CD4-positive, alpha-beta memory T cell (primary cell): Measurements from ENCODE around the gene MUL1. TPM values are rescaled to one million over a fixed set of nuclear protein-coding genes. Genes with fewer than 3 reads are reported as not detected.
A peak's percentile ranks its signal among the peaks of the same experiment; 100 is the strongest.
"Not testable (repeated sequence)": the region's sequence is repeated elsewhere in the genome, so short reads cannot be mapped to it uniquely, and the experiment has no call there.

Source experiments
- CTCF ChIA-PET: fragments of 350-600 bp; sonication (Branson Sonifier 250); formaldehyde crosslinking; loops from one replicate; lab custom pipeline; 2021; ENCODE audit warnings: inconsistent platforms; ENCODE audit not compliant: partially characterized antibody; lab: Charles Lee
- POLR2A ChIA-PET: fragments of 350-600 bp; sonication (Branson Sonifier 250); formaldehyde crosslinking; loops from one replicate; lab custom pipeline; 2021; ENCODE audit not compliant: partially characterized antibody; lab: Charles Lee
- DNase-seq, 5 donors: peaks; one replicate each; pipeline versions ENCODE4 v3.0.0 to v3.0.0-alpha.2; 2020 to 2022; ENCODE audit warnings: mixed read lengths in 1 of 5
- H3K27ac ChIP-seq: one replicate; pipeline ENCODE4 v1.7.0; 2013; ENCODE audit warnings: low read depth, low read length
- H3K27me3 ChIP-seq: 2 replicates; pipeline ENCODE4 v1.7.0; 2013; ENCODE audit warnings: mild to moderate bottlenecking, low read length, moderate library complexity; ENCODE audit not compliant: insufficient read depth
- H3K36me3 ChIP-seq: 2 replicates; pipeline ENCODE4 v1.7.0; 2013; ENCODE audit warnings: mild to moderate bottlenecking, low read length, moderate library complexity; ENCODE audit not compliant: insufficient read depth
- H3K4me1 ChIP-seq: 2 replicates; pipeline ENCODE4 v1.7.0; 2013; ENCODE audit warnings: mild to moderate bottlenecking, low read length, moderate library complexity; ENCODE audit not compliant: insufficient read depth
- H3K4me3 ChIP-seq, 2 donors: one replicate each; pipeline ENCODE4 v1.7.0; 2013; ENCODE audit warnings: low read length in 2 of 2, mild to moderate bottlenecking in 1 of 2
- H3K9me3 ChIP-seq, 2 donors: one replicate each; pipeline ENCODE4 v1.7.0; 2013; ENCODE audit warnings: low read length in 2 of 2, control low read depth in 1 of 2; ENCODE audit not compliant: control insufficient read depth in 1 of 2
- H3K27ac Mint-ChIP-seq, 7 donors: one replicate each; pipeline ENCODE4 v1.8.0; 2020 to 2021; ENCODE audit warnings: mixed read lengths in 7 of 7, mild to moderate bottlenecking in 6 of 7, inconsistent platforms in 3 of 7, moderate library complexity in 3 of 7
- H3K27me3 Mint-ChIP-seq, 2 donors: one replicate each; pipeline ENCODE4 v1.8.0; 2020 to 2021; ENCODE audit warnings: mixed read lengths in 2 of 2
- H3K36me3 Mint-ChIP-seq, 2 donors: one replicate each; pipeline ENCODE4 v1.8.0; 2020 to 2021; ENCODE audit warnings: mixed read lengths in 2 of 2, inconsistent platforms in 1 of 2, mild to moderate bottlenecking in 1 of 2
- H3K4me1 Mint-ChIP-seq, 4 donors: one replicate each; pipeline ENCODE4 v1.8.0; 2020 to 2021; ENCODE audit warnings: mixed read lengths in 4 of 4, mild to moderate bottlenecking in 1 of 4
- H3K4me3 Mint-ChIP-seq, 8 donors: one replicate each; pipeline ENCODE4 v1.8.0; 2020 to 2021; ENCODE audit warnings: mixed read lengths in 8 of 8, mild to moderate bottlenecking in 7 of 8, moderate library complexity in 6 of 8, inconsistent platforms in 3 of 8
- H3K9me3 Mint-ChIP-seq, 8 donors: one replicate each; pipeline ENCODE4 v1.8.0; 2020 to 2021; ENCODE audit warnings: mixed read lengths in 8 of 8, mild to moderate bottlenecking in 5 of 8, inconsistent platforms in 3 of 8, moderate library complexity in 1 of 8
- intact Hi-C: fragments of 100-400 bp; cut with micrococcal nuclease; formaldehyde crosslinking; loops from one replicate; pipeline ENCODE4 v1.15.1; 2023
- polyA plus RNA-seq, 2 donors: library from polyadenylated mRNA; unstranded; fragments of 300-500 nt; fragmentation: Illumina TruSeq; gene quantifications; one replicate each; pipeline ENCODE4 v1.2.3, GENCODE V29; 2021
- total RNA-seq, 2 experiments: library from RNA; stranded (reverse); gene quantifications; one replicate each; pipeline ENCODE4 v1.2.3, GENCODE V29; 2021

MUL1 gene
- total and polyA plus RNA-seq, 4 experiments from 2014 or later, result 21.4 to 44.4 (median 26.3) TPM

DNA sequence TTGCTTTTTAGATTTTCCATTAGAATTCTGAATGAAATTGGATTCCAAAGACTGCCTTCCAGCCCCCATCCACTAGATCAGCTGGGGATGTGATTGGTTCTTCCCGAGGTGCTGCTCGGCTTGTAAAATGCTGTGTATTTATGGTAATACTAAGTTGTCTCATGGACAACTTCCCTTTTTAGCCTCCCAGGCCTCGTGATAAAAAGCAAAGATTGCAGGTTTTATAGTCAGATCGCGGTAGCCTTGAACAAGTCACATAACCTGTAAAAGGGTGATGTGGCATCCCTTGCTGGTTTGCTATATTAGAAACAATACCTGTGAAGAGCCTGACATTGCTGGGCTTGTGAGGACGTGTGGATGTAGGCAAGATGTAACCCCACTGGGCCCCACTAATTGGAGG, 10.4 kb downstream of the MUL1 start:
- Mint-ChIP-seq H3K27me3 (no peaks in the 10 kb centered on the region), H3K27ac (peak overlapping the region in 1 of 7 donors; percentile 17), H3K9me3 (no peaks in the 10 kb centered on the region), H3K4me1 (peaks cover 0 to 1% (median 0%) of the 10 kb centered on the region in 4 donors), H3K4me3 (no peak overlapping the region), H3K36me3 (peaks cover 30 to 48% of the 10 kb centered on the region in 2 donors)
- no peak overlapping the region for H3K4me3 ChIP-seq
- peaks cover 30% of the 10 kb centered on the region for H3K36me3 ChIP-seq
- no peaks in the 10 kb centered on the region for H3K27me3 ChIP-seq
- intact Hi-C loops, result no loop called here
- H3K4me1 ChIP-seq, result peaks cover 9% of the 10 kb centered on the region
- no peak overlapping the region for H3K27ac ChIP-seq
- no peak for DNase-seq
- H3K9me3 ChIP-seq, result no peaks in the 10 kb centered on the region
- ChIA-PET CTCF (interaction anchor here (1.1 to 7.2 kb wide), 2 partner anchors 10 to 286 kb away, joined by 3 to 80 read pairs; no protein-coding TSS in a partner anchor), POLR2A (no interaction called here)

DNA sequence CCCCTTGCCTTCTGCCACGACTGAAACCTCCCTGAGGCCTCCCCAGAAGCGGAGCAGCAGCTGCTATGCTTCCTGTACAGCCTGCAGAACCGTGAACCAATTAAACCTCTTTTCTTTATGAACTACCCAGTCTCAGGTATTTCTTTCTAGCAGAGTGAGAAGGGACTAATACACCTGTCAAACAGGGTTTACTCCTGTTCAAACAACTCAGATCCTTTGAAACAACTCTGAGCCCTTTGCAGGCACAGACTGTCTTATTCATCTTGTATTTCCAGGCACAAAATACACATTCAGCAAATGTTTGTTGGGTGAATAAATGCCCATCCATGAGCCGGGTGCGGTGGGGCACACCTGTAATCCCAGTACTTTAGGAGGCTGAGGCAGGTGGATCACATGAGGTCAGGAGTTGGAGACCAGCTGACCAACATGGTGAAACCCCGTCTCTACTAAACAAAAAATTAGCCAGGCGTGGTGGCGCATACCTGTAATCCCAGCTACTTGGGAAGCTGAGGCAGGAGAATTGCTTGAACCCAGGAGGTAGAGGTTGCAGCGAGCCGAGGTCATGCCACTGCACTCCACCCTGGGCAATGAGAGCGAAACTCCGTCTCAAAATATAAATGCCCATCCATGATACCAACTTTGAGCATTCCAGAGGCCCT, 11.1 kb downstream of the MUL1 start:
- ChIA-PET POLR2A (interaction anchor here (1.6 kb wide), 1 partner anchor 11 kb away, joined by 5 read pairs; the partner anchor contains the start of gene CAMK2N1), CTCF (interaction anchor here (7.2 kb wide), 1 partner anchor 285 kb away, joined by 80 read pairs; no protein-coding TSS in a partner anchor)
- H3K4me1 Mint-ChIP-seq, H3K27me3 Mint-ChIP-seq, H3K4me1 ChIP-seq, DNase-seq, H3K4me3 ChIP-seq, H3K27me3 ChIP-seq, intact Hi-C loops, H3K27ac ChIP-seq, H3K9me3 Mint-ChIP-seq, H3K9me3 ChIP-seq, H3K4me3 Mint-ChIP-seq: not testable (repeated sequence)
- peaks cover 30% of the 10 kb centered on the region for H3K36me3 ChIP-seq
- Mint-ChIP-seq H3K36me3 (peaks cover 30 to 45% of the 10 kb centered on the region in 2 donors), H3K27ac (peak overlapping the region in 2 of 7 donors; percentile 2 to 57)

DNA sequence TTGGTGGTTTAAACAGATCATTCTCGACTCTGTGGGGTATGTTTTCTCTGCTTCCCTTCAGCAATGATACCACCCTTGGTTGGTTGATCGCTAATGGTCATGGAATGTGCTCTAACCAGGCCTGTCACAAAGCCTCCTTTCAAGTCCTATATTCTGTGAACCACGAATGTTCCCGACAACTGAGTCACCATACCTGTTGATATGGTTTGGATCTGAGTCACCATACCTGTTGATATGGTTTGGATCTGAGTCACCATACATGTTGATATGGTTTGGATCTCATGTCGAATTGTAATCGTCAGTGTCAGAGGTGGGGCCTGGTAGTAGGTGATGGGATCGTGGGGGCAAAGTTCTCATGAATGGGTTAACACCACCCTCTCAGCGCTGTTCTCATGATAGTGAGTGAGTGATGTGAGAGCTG, 11.7 kb downstream of the MUL1 start:
- Histone ChIP-seq H3K4me3 (no peak overlapping the region), H3K27ac (no peak overlapping the region), H3K36me3 (peaks cover 24% of the 10 kb centered on the region), H3K4me1 (peaks cover 9% of the 10 kb centered on the region), H3K27me3 (no peaks in the 10 kb centered on the region), H3K9me3 (no peaks in the 10 kb centered on the region)
- H3K4me1 Mint-ChIP-seq, result peaks cover 0 to 1% (median 0%) of the 10 kb centered on the region in 4 donors
- H3K36me3 Mint-ChIP-seq, result peaks cover 25 to 39% of the 10 kb centered on the region in 2 donors
- H3K4me3 Mint-ChIP-seq, result no peak overlapping the region
- H3K9me3 Mint-ChIP-seq, result no peaks in the 10 kb centered on the region
- peak overlapping the region in 1 of 7 donors; percentile 57 for H3K27ac Mint-ChIP-seq
- ChIA-PET POLR2A (interaction anchor here (1.6 kb wide), 1 partner anchor 11 kb away, joined by 5 read pairs; the partner anchor contains the start of gene CAMK2N1), CTCF (interaction anchor here (2.5 to 7.2 kb wide), 2 partner anchors 285 to 576 kb away, joined by 8 to 80 read pairs; no protein-coding TSS in a partner anchor)
- no peak for DNase-seq
- no peaks in the 10 kb centered on the region for H3K27me3 Mint-ChIP-seq
- intact Hi-C loops, result no loop called here

DNA sequence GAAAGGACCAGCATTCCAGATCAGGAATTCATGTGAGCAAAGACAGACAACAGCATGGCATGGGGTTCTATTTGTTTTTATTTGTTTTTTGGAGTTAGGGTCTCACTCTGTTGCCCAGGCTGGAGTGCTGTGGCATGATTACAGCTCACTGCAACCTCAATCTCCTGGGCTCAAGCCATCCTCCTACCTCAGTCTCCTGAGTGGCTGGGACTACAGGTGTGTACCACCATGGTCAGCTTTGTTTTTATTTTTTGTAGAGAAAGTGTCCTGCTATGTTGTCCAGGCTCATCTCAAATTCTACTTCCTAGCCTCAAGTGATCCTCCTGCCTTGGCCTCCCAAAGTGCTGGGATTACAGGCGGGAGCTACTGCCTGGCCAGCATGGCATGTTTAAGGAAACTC, 12.3 kb downstream of the MUL1 start:
- H3K27me3 Mint-ChIP-seq, result no peaks in the 10 kb centered on the region
- POLR2A ChIA-PET, result interaction anchor here (1.6 kb wide), 1 partner anchor 10 kb away, joined by 5 read pairs; the partner anchor contains the start of gene CAMK2N1
- CTCF ChIA-PET, result interaction anchor here (1.2 to 7.2 kb wide), 7 partner anchors 26 to 576 kb away, joined by 3 to 80 read pairs (median 14); no protein-coding TSS in a partner anchor

DNA sequence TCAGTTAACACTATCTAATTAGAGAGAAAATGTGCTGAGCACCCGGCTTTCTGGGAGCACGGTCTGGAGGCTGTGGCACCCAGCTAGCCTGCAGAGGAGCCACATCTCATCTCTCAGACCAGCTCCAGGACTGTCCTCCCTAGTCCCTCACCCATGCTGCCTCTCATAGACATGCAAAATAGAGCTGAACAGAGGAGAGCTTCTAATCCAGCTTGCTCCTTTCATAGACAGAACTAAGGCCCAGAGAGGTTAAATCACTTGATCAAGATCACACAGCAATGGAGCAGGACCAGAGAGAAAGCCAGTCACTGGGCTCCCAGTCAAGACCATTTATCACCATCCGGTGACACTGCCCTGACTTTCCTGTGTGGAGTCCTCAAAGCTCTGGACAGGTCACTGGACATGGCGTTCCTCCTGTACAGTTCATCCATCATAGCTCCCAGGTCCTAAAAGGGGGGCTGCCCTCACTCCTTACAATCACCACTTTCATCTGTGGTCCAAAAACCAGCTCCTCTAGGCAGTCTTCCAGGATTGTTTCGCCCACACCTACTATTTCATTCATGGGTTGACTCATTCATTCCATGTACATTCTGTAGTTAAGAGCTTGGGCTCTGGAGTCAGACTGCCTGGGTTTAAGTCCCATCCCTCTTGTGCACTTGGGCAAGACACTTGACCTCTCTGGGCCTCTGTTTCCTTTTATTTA, 13.2 kb downstream of the MUL1 start:
- Mint-ChIP-seq H3K4me1 (peaks cover 0 to 1% (median 0%) of the 10 kb centered on the region in 4 donors), H3K4me3 (peak overlapping the region in 1 of 8 donors; percentile 15), H3K27ac (peak overlapping the region in 2 of 7 donors; percentile 29 to 43), H3K36me3 (peaks cover 10 to 25% of the 10 kb centered on the region in 2 donors), H3K9me3 (no peaks in the 10 kb centered on the region), H3K27me3 (peaks cover 0 to 1% of the 10 kb centered on the region in 2 donors)
- Histone ChIP-seq H3K9me3 (no peaks in the 10 kb centered on the region), H3K27me3 (no peaks in the 10 kb centered on the region), H3K27ac (no peak overlapping the region), H3K4me1 (peaks cover 9% of the 10 kb centered on the region), H3K36me3 (peaks cover 10% of the 10 kb centered on the region), H3K4me3 (no peak overlapping the region)
- ChIA-PET CTCF (interaction anchor here (0.6 to 7.2 kb wide), 20 partner anchors 9 to 575 kb away, joined by 3 to 80 read pairs (median 4); partner anchors contain the start of gene MUL1), POLR2A (interaction anchor here (1.6 kb wide), 1 partner anchor 9 kb away, joined by 5 read pairs; the partner anchor contains the start of gene CAMK2N1)
- no peak for DNase-seq
- intact Hi-C loops, result loop anchor here (5.0 kb wide), 1 partner anchor 132 kb away; no protein-coding TSS in a partner anchor

More for the DNA sequence above, 12.3 kb downstream of the MUL1 start:
- no peak for DNase-seq
- Mint-ChIP-seq H3K27ac (peak overlapping the region in 2 of 7 donors; percentile 14 to 78), H3K9me3 (no peaks in the 10 kb centered on the region), H3K4me1 (peaks cover 0 to 1% (median 0%) of the 10 kb centered on the region in 4 donors), H3K36me3 (peaks cover 19 to 33% of the 10 kb centered on the region in 2 donors), H3K4me3 (no peak overlapping the region)
- H3K9me3 ChIP-seq, result no peaks in the 10 kb centered on the region
- H3K27me3 ChIP-seq, result no peaks in the 10 kb centered on the region
- H3K27ac ChIP-seq, result no peak overlapping the region
- peaks cover 9% of the 10 kb centered on the region for H3K4me1 ChIP-seq
- H3K4me3 ChIP-seq, result no peak overlapping the region
- intact Hi-C loops, result no loop called here
- peaks cover 18% of the 10 kb centered on the region for H3K36me3 ChIP-seq

DNA sequence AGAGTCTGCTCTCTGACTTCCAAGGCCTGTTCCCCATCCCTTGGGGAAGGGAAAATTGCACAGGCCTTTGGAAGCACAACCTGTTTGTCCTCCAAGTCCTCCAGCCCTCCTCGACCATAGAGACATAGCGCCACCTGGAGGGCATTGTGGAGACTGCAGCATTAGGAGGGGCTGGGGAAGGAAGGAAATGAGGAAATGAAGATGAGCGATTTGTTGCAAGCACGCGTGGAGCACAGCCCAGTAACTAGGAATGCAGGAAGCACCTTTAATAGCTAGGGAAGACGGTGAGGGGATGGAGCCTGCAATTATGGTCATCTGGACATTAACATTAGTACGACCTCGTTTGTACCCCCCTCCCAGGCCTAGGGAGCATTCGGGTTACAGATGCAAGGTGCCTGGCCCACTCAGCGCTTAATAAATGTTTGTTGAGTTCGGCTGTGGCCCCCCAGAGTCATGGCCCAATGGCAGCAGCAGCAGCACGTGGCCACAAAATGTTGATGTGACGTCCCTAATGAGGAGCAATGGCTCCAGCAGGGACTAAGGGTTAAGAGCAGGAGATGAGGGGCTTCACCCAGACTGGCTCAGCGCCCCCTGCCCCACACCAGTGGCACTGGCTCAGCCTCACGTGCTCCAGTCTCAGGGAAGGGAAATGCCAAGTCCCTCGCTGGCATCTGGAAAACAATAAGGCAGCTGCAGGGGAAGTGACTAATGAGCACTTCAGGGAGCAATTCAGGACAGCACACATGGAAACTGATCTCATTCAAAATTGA, 13.9 kb downstream of the MUL1 start:
- H3K36me3 Mint-ChIP-seq, result peaks cover 5 to 18% of the 10 kb centered on the region in 2 donors
- CTCF ChIA-PET, result interaction anchor here (0.6 to 7.2 kb wide), 23 partner anchors 10 to 574 kb away, joined by 3 to 80 read pairs (median 4); partner anchors contain the start of gene MUL1
- Histone ChIP-seq H3K36me3 (peaks cover 4% of the 10 kb centered on the region), H3K9me3 (no peaks in the 10 kb centered on the region), H3K4me3 (no peak overlapping the region), H3K4me1 (peaks cover 9% of the 10 kb centered on the region), H3K27ac (no peak overlapping the region), H3K27me3 (no peaks in the 10 kb centered on the region)
- POLR2A ChIA-PET, result interaction anchor here (0.7 kb wide), 1 partner anchor 14 kb away, joined by 3 read pairs; the partner anchor contains the start of gene MUL1
- H3K27ac Mint-ChIP-seq, result no peak overlapping the region
- H3K27me3 Mint-ChIP-seq, result peaks cover 0 to 1% of the 10 kb centered on the region in 2 donors
- no peaks in the 10 kb centered on the region for H3K9me3 Mint-ChIP-seq
- peak; percentile 70 to 82 (median 72) for DNase-seq
- no peak overlapping the region for H3K4me3 Mint-ChIP-seq
- intact Hi-C loops, result loop anchor here (1.0 to 5.0 kb wide), 4 partner anchors 25 to 281 kb away; no protein-coding TSS in a partner anchor
- H3K4me1 Mint-ChIP-seq, result peaks cover 0 to 1% (median 0%) of the 10 kb centered on the region in 4 donors
